Kidney (tissue), 14 donors: ENCODE data around the gene GLUD1. TPM values are rescaled to one million over a fixed set of nuclear protein-coding genes. Genes with fewer than 3 reads are reported as not detected.
A peak's percentile ranks its signal among the peaks of the same experiment; 100 is the strongest.
"Not testable (repeated sequence)": the region's sequence is repeated elsewhere in the genome, so short reads cannot be mapped to it uniquely, and the experiment has no call there.

Experiments used
- DNase-seq, 5 donors: peaks; one replicate each; pipeline ENCODE4 v3.0.0-alpha.2; 2013 to 2020
- FAIRE-seq: peaks from 2 replicates; lab custom pipeline; 2012; peaks lifted over from hg19 to GRCh38; lab: Jason Lieb, UNC
- H3K27ac ChIP-seq, 2 donors: one replicate each; pipeline ENCODE4 v1.7.0; 2013; ENCODE audit warnings: low read depth in 2 of 2, low read length in 2 of 2, inconsistent platforms in 1 of 2
- H3K27me3 ChIP-seq: one replicate; pipeline ENCODE4 v1.7.1; 2013; ENCODE audit warnings: low read length, inconsistent platforms; ENCODE audit not compliant: control insufficient read depth, insufficient read depth
- H3K36me3 ChIP-seq, 3 donors: one replicate each; pipeline versions ENCODE4 v1.7.0 to v1.7.1; 2013; ENCODE audit warnings: low read length in 3 of 3, control low read depth in 1 of 3, inconsistent platforms in 1 of 3; ENCODE audit not compliant: insufficient read depth in 3 of 3, control insufficient read depth in 2 of 3
- H3K4me1 ChIP-seq, 3 donors: one replicate each; pipeline versions ENCODE4 v1.7.0 to v1.7.1; 2013; ENCODE audit warnings: low read length in 3 of 3, inconsistent platforms in 1 of 3, low read depth in 1 of 3; ENCODE audit not compliant: control insufficient read depth in 2 of 3, insufficient read depth in 2 of 3
- H3K4me3 ChIP-seq, 3 donors: one replicate each; pipeline versions ENCODE4 v1.7.0 to v1.8.1; 2013; ENCODE audit warnings: low read length in 3 of 3, control low read depth in 1 of 3, inconsistent platforms in 1 of 3
- H3K9ac ChIP-seq, 3 donors: one replicate each; pipeline versions ENCODE4 v1.7.0 to v1.7.1; 2013; ENCODE audit warnings: low read length in 3 of 3, control low read depth in 1 of 3, inconsistent platforms in 1 of 3
- H3K9me3 ChIP-seq, 3 donors: one replicate each; pipeline versions ENCODE4 v1.7.0 to v1.7.1; 2013; ENCODE audit warnings: low read length in 3 of 3, control low read depth in 1 of 3, inconsistent platforms in 1 of 3; ENCODE audit not compliant: control insufficient read depth in 2 of 3, insufficient read depth in 1 of 3
- CTCF ChIP-seq: IDR thresholded peaks from 3 replicates; pipeline ENCODE4 v1.5.1; 2012; ENCODE audit warnings: mild to moderate bottlenecking, moderate library complexity, borderline replicate concordance; ENCODE audit not compliant: insufficient read depth; ENCODE audit errors: extremely low read depth
- intact Hi-C: fragments of 100-400 bp; cut with DNase I; formaldehyde crosslinking; loops from one replicate; pipeline ENCODE4 v1.11.1; 2022
- polyA plus RNA-seq: library from polyadenylated mRNA; stranded (reverse); fragments of 350-450 nt; fragmentation: Illumina TruSeq; extraction: RNeasy Lipid Tissue Mini Kit (QIAGEN cat#74804); gene quantifications from one replicate; pipeline ENCODE4 v1.2.3, GENCODE V29; 2014; ENCODE audit warnings: low read depth, low replicate concordance; ENCODE audit not compliant: insufficient read depth
- total RNA-seq: library from RNA; stranded (reverse); fragmentation: NEBNext Ultra II Directional; extraction: Animal tissue kit (Norgen Biotek cat#: 25700); gene quantifications from one replicate; pipeline ENCODE4 v1.2.1, GENCODE V29; 2021
- donor health status: control.
- donor health status: control.
- donor health status: control.
- donor health status: control.
- donor health status: control.
- donor health status: DM: yes; HTN: yes; CAD: no.
- donor health status: Normal renal cell carcinoma (clear cell type).

The GLUD1 gene
- total and polyA plus RNA-seq, 2 donors from 2014 or later, result 162 to 346 TPM

- no peak for TF ChIP-seq CTCF
- Histone ChIP-seq H3K4me3 (no peak overlapping the region), H3K27me3 (no peaks in the 10 kb centered on the region), H3K9ac (no peak overlapping the region), H3K36me3 (peaks cover 3 to 18% (median 7%) of the 10 kb centered on the region in 3 donors), H3K27ac (no peak overlapping the region), H3K9me3 (no peaks in the 10 kb centered on the region), H3K4me1 (no peaks in the 10 kb centered on the region)
- DNase-seq (no peak), FAIRE-seq (no peak)
- intact Hi-C loops, result no loop called here
Measured at GRCh38 chr10:87105446-87106124, 10.9 kb upstream of the GLUD1 start.

- H3K27ac ChIP-seq, FAIRE-seq, intact Hi-C loops, H3K4me3 ChIP-seq, H3K9ac ChIP-seq, H3K4me1 ChIP-seq, H3K9me3 ChIP-seq, H3K27me3 ChIP-seq, DNase-seq: not testable (repeated sequence)
- peaks cover 3 to 17% (median 7%) of the 10 kb centered on the region in 3 donors for H3K36me3 ChIP-seq
Measured at GRCh38 chr10:87104727-87105126, 10.1 kb upstream of the GLUD1 start.

GRCh38 chr10:87101996-87102395 lies 7.4 kb upstream of the GLUD1 start:
- Histone ChIP-seq H3K27me3 (no peaks in the 10 kb centered on the region), H3K4me3 (no peak overlapping the region), H3K36me3 (peaks cover 3 to 8% (median 5%) of the 10 kb centered on the region in 3 donors), H3K9me3 (no peaks in the 10 kb centered on the region), H3K27ac (no peak overlapping the region), H3K4me1 (no peaks in the 10 kb centered on the region), H3K9ac (no peak overlapping the region)
- intact Hi-C loops, result no loop called here
- no peak for DNase-seq
- no peak for FAIRE-seq
- TF ChIP-seq CTCF, result no peak

GRCh38 chr10:87095236-87095945 lies 748 bp upstream of the GLUD1 start:
- no peaks in the 10 kb centered on the region for H3K27me3 ChIP-seq
- DNase-seq, result peak; percentile 74 to 96 (median 86)
- intact Hi-C loops, result no loop called here
- peak overlapping the region; percentile 79 to 93 (median 88) for H3K4me3 ChIP-seq
- peak overlapping the region; percentile 92 to 94 for H3K27ac ChIP-seq
- FAIRE-seq, result no peak
- no peaks in the 10 kb centered on the region for H3K9me3 ChIP-seq
- H3K36me3 ChIP-seq, result no peaks in the 10 kb centered on the region
- H3K4me1 ChIP-seq, result peaks cover 4 to 10% (median 7%) of the 10 kb centered on the region in 3 donors
- peak overlapping the region; percentile 68 to 85 (median 74) for H3K9ac ChIP-seq
- TF ChIP-seq CTCF, result no peak
